ENCODE measurements around the gene CMSS1.

The CMSS1 gene

GRCh38 chr3:99825004-99825640 is 7.5 kb downstream of the CMSS1 start:
- H3K4me3 ChIP-seq (replicated peaks in 1 of 2; ENCODE audit: low read depth in 2 of 2, low read length in 2 of 2), result no peak overlapping the region
- DNase-seq (ENCODE audit: low read depth in 2 of 2), result no peak
- no peak for TF ChIP-seq CTCF (IDR thresholded peaks at IDR 0.05; ENCODE audit: low read depth, low read length)

GRCh38 chr3:99829844-99830243 is 12.2 kb downstream of the CMSS1 start:
- no peak for TF ChIP-seq CTCF (IDR thresholded peaks at IDR 0.05; ENCODE audit: low read depth, low read length)
- DNase-seq (ENCODE audit: low read depth in 2 of 2), result no peak
- H3K4me3 ChIP-seq (replicated peaks in 1 of 2; ENCODE audit: low read depth in 2 of 2, low read length in 2 of 2), result no peak overlapping the region

- DNase-seq (ENCODE audit: low read depth in 2 of 2), result no peak
- TF ChIP-seq CTCF (IDR thresholded peaks at IDR 0.05; ENCODE audit: low read depth, low read length), result no peak
- no peak overlapping the region for H3K4me3 ChIP-seq (replicated peaks in 1 of 2; ENCODE audit: low read depth in 2 of 2, low read length in 2 of 2)
Measured at GRCh38 chr3:99833617-99834205, 16.0 kb downstream of the CMSS1 start.

GRCh38 chr3:99834211-99834957 is 16.7 kb downstream of the CMSS1 start:
- TF ChIP-seq CTCF (IDR thresholded peaks at IDR 0.05; ENCODE audit: low read depth, low read length), result no peak
- H3K4me3 ChIP-seq (replicated peaks in 1 of 2; ENCODE audit: low read depth in 2 of 2, low read length in 2 of 2), result no peak overlapping the region
- DNase-seq (ENCODE audit: low read depth in 2 of 2), result no peak

- no peak for TF ChIP-seq CTCF (IDR thresholded peaks at IDR 0.05; ENCODE audit: low read depth, low read length)
- DNase-seq (ENCODE audit: low read depth in 2 of 2), result no peak
- H3K4me3 ChIP-seq (replicated peaks in 1 of 2; ENCODE audit: low read depth in 2 of 2, low read length in 2 of 2), result no peak overlapping the region
Measured at GRCh38 chr3:99836681-99837080, 19.0 kb downstream of the CMSS1 start.

GRCh38 chr3:99837715-99838114 is 20.1 kb downstream of the CMSS1 start:
- no peak for TF ChIP-seq CTCF (IDR thresholded peaks at IDR 0.05; ENCODE audit: low read depth, low read length)
- DNase-seq (ENCODE audit: low read depth in 2 of 2), result no peak
- no peak overlapping the region for H3K4me3 ChIP-seq (replicated peaks in 1 of 2; ENCODE audit: low read depth in 2 of 2, low read length in 2 of 2)
